Glutamatergic neuron (in vitro differentiated cells): ENCODE results near the gene FHOD3. TPM values are rescaled to one million over a fixed set of nuclear protein-coding genes. Genes with fewer than 3 reads are reported as not detected.

Source experiments
- DNase-seq: peaks from one replicate; pipeline ENCODE4 v3.0.0; 2022
- H3K27ac Mint-ChIP-seq: one replicate; pipeline ENCODE4 v1.8.0; 2020; ENCODE audit warnings: mild to moderate bottlenecking, mixed read lengths, inconsistent platforms; ENCODE audit not compliant: unreplicated experiment
- H3K27me3 Mint-ChIP-seq: one replicate; pipeline ENCODE4 v1.8.0; 2020; ENCODE audit warnings: mild to moderate bottlenecking, moderate library complexity, mixed read lengths, inconsistent platforms; ENCODE audit not compliant: unreplicated experiment
- H3K36me3 Mint-ChIP-seq: one replicate; pipeline ENCODE4 v1.8.0; 2020; ENCODE audit warnings: mild to moderate bottlenecking, mixed read lengths, inconsistent platforms; ENCODE audit not compliant: unreplicated experiment
- H3K4me1 Mint-ChIP-seq: one replicate; pipeline ENCODE4 v1.8.0; 2020; ENCODE audit warnings: mild to moderate bottlenecking, low read depth, mixed read lengths, inconsistent platforms; ENCODE audit not compliant: unreplicated experiment
- H3K4me3 Mint-ChIP-seq: one replicate; pipeline ENCODE4 v1.8.0; 2020; ENCODE audit warnings: mild to moderate bottlenecking, mixed read lengths, inconsistent platforms; ENCODE audit not compliant: unreplicated experiment
- H3K9me3 Mint-ChIP-seq: one replicate; pipeline ENCODE4 v1.8.0; 2020; ENCODE audit warnings: mild to moderate bottlenecking, moderate library complexity, mixed read lengths, inconsistent platforms; ENCODE audit not compliant: unreplicated experiment
- CTCF ChIP-seq: fragments of 200-600 bp; sonication (generic); IDR thresholded peaks from one replicate; pipeline ENCODE4 v1.5.0; 2021; ENCODE audit not compliant: partially characterized antibody, unreplicated experiment
- total RNA-seq: library from RNA; stranded (reverse); fragmentation: NEBNext Ultra II Directional; extraction: Animal tissue kit (Norgen Biotek cat#: 25700); gene quantifications from one replicate; pipeline ENCODE4 v1.2.1, GENCODE V29; 2021; ENCODE audit not compliant: unreplicated experiment

Gene FHOD3
- total RNA-seq, 1 donor from 2014 or later, result 21.2 TPM

DNA sequence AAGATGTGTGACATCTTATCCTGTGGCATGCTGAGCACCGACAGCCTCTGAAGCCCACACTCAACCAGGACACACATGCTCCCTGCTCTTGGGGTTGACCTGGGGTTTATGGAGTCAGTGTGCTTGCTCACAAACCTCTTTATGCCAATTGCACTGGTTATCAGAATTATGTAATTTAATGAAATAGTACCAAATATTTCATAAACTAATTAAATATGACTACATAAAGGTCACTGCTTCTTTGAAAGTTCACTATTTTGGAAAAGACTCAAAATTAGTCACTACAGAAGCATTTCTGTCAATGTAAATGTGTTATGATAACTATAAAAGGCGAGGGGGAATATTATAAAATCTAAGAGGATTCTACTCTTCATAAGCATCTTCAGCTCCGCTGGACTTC, 76.7 kb downstream of the FHOD3 start:
- Mint-ChIP-seq H3K4me1 (peaks cover 19% of the 10 kb centered on the region), H3K9me3 (peaks cover 11% of the 10 kb centered on the region), H3K27ac (no peak overlapping the region), H3K4me3 (no peak overlapping the region), H3K27me3 (no peaks in the 10 kb centered on the region), H3K36me3 (peaks cover 10% of the 10 kb centered on the region)
- DNase-seq, result no peak
- no peak for TF ChIP-seq CTCF

GRCh38 chr18:36375118-36375517, 77.6 kb downstream of the FHOD3 start:
- Mint-ChIP-seq H3K36me3 (peaks cover 10% of the 10 kb centered on the region), H3K4me3 (no peak overlapping the region), H3K27me3 (no peaks in the 10 kb centered on the region), H3K27ac (no peak overlapping the region), H3K4me1 (peaks cover 19% of the 10 kb centered on the region), H3K9me3 (peaks cover 11% of the 10 kb centered on the region)
- no peak for DNase-seq
- TF ChIP-seq CTCF, result no peak

DNA sequence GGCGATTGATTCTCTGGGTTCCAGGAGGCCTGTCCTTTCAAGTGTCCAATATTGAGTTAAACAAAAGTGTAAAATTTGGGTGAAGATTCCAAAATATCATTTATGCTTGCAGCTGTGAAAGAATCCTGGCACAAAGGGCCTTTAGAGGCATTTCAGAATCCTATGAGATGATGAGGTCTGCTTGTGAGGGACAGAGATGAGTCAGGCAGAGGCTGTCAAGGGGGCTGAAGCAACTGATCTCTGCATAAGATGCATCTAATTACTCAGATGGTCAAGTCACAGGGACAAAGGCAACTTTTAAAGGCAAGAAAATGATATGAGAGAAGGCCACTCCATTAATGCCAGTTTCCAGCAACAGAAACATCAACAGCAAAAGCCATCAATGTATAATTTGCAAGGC, 78.8 kb downstream of the FHOD3 start:
- H3K9me3 Mint-ChIP-seq, result peaks cover 8% of the 10 kb centered on the region
- no peak overlapping the region for H3K27ac Mint-ChIP-seq
- peaks cover 19% of the 10 kb centered on the region for H3K4me1 Mint-ChIP-seq

GRCh38 chr18:36377626-36378025, 80.1 kb downstream of the FHOD3 start:
- no peak overlapping the region for H3K27ac Mint-ChIP-seq
- no peak for TF ChIP-seq CTCF
- peaks cover 19% of the 10 kb centered on the region for H3K4me1 Mint-ChIP-seq
- peak overlapping the region; percentile 69 for H3K4me3 Mint-ChIP-seq
- no peaks in the 10 kb centered on the region for H3K27me3 Mint-ChIP-seq
- no peaks in the 10 kb centered on the region for H3K36me3 Mint-ChIP-seq
- H3K9me3 Mint-ChIP-seq, result peaks cover 6% of the 10 kb centered on the region
- DNase-seq, result peak; percentile 26

More for the DNA sequence above, 78.8 kb downstream of the FHOD3 start:
- no peak for DNase-seq
- H3K36me3 Mint-ChIP-seq, result peaks cover 6% of the 10 kb centered on the region
- H3K27me3 Mint-ChIP-seq, result no peaks in the 10 kb centered on the region
- no peak overlapping the region for H3K4me3 Mint-ChIP-seq
- no peak for TF ChIP-seq CTCF

DNA sequence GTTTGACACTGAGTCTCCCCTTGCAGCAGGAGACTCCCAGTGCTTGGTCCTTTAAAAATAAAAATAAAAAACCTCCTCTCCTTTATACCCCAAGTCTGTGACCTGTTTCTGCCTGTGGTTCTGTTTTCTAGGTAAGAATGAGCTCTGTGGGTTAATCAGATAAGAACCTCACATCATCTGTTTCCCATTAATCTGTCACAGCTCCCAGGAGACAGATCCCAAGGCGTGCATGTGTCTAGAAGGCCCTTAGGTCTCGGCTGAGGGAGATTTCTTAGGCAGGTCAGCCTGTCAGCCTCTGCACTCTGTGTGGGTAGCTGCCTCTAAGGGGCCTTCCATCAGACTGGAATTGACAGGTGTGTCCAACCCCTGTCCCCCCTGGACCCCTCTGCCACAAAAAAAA, 80.7 kb downstream of the FHOD3 start:
- Mint-ChIP-seq H3K27ac (no peak overlapping the region), H3K27me3 (no peaks in the 10 kb centered on the region), H3K4me3 (peak overlapping the region; percentile 69), H3K36me3 (no peaks in the 10 kb centered on the region), H3K9me3 (peaks cover 2% of the 10 kb centered on the region), H3K4me1 (peaks cover 19% of the 10 kb centered on the region)
- TF ChIP-seq CTCF, result no peak
- no peak for DNase-seq
